Rectal smooth muscle tissue (tissue), 1 donor: ENCODE measurements around the gene SRRM5.

ENCODE experiments used
- H3K27ac ChIP-seq: one replicate; pipeline ENCODE4 v1.7.0; 2013; ENCODE audit warnings: low read depth, low read length, inconsistent platforms
- H3K27me3 ChIP-seq: one replicate; pipeline ENCODE4 v1.7.0; 2013; ENCODE audit warnings: low read length; ENCODE audit not compliant: control insufficient read depth, insufficient read depth
- H3K36me3 ChIP-seq: one replicate; pipeline ENCODE4 v1.7.0; 2013; ENCODE audit warnings: low read length; ENCODE audit not compliant: control insufficient read depth, insufficient read depth
- H3K4me1 ChIP-seq: one replicate; pipeline ENCODE4 v1.7.0; 2013; ENCODE audit warnings: low read length; ENCODE audit not compliant: control insufficient read depth, insufficient read depth
- H3K4me3 ChIP-seq: one replicate; pipeline ENCODE4 v1.7.0; 2013; ENCODE audit warnings: low read length
- H3K9ac ChIP-seq: one replicate; pipeline ENCODE4 v1.7.0; 2013; ENCODE audit warnings: low read length

SRRM5 gene

DNA sequence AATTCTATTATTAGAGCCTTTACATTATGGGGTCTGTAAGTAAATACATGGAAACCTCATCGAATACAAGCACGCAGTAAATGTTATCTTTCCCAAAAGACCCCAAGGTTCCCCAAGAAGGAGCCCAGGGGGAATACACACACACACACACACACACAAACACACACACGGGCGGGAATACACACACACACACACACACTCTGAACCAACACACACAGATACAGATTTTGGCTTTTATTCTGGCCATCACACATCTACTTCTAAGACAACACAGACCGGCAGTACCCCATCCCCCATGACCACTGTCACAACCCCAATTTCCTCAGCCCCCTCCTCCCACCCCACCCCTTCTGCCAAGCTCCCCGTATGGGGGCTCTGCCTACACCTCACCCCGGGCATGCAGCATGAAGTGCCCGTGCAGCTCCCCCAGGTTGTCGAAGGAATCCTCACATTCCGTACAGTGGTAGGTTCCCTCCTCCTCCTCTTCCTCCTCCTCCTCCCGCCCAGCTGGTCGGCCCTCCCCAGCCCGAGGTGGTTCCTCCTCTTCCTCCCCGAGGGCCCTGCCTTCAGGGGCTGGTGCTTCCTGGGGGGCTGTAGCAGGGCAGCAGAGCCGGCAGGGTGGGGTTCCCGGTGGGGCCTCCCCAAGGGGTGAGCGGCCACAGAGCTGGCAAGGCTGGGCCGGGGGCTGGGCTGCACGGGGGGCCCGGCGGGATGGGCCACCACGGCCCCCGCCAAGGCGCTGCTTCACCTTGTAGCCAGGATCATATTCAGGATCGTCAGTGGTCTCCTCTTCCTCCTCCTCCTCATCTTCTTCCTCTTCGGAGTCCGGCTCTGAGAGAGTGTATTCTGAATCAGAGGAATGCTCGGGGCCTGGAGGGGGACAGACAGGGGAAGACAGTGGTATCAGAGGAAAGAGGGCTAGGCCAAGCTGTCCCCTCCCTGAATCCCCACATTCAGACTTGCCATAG, 4.4 kb upstream of the SRRM5 start:
- Histone ChIP-seq H3K9ac (no peak overlapping the region), H3K4me1 (no peaks in the 10 kb centered on the region), H3K27me3 (no peaks in the 10 kb centered on the region), H3K27ac (no peak overlapping the region), H3K36me3 (peaks cover 8% of the 10 kb centered on the region), H3K4me3 (no peak overlapping the region)

DNA sequence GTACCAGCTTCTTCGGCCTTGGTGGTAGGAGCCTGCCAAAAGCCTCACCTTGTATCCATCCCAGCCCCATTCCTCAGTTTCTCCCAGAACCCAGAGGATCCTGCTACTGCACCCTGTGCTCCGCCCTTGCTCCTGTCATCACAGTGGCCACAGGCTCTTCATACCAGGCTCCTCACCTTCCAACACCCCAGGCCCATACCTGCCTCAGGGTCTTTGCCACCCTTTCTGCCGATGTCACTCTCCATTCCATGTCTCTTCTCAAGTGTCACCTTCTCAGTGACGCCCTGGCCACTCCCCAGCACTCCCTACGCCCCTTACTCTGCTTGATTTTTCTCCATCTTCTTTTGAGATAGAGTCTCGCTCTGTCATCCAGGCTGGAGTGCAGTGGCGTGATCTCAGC, 2.0 kb upstream of the SRRM5 start:
- no peaks in the 10 kb centered on the region for H3K27me3 ChIP-seq
- H3K27ac ChIP-seq = no peak overlapping the region
- no peak overlapping the region for H3K9ac ChIP-seq
- H3K4me1 ChIP-seq = no peaks in the 10 kb centered on the region
- no peak overlapping the region for H3K4me3 ChIP-seq
- H3K36me3 ChIP-seq = peaks cover 11% of the 10 kb centered on the region

DNA sequence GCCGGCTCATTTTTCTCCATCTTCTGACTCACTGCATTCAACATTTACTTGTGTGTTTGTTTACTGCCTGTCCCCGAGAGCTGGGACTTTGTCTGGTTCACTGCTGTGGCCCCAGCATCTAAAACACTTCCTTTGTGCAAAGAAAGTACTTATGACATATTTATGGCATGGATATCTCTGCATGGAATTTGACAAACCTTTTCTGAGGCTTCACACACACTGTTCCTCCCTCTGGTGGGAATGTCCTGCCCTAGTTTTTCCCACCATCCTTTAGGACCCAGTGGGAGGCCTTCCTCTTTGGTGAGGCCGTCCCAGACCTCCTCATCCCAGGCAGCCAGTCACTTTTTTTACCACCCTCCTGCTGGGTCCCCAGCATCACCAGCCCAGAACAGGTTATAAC, 1.4 kb upstream of the SRRM5 start:
- Histone ChIP-seq H3K27ac (no peak overlapping the region), H3K9ac (no peak overlapping the region), H3K36me3 (peaks cover 11% of the 10 kb centered on the region), H3K4me3 (no peak overlapping the region), H3K4me1 (no peaks in the 10 kb centered on the region), H3K27me3 (no peaks in the 10 kb centered on the region)

DNA sequence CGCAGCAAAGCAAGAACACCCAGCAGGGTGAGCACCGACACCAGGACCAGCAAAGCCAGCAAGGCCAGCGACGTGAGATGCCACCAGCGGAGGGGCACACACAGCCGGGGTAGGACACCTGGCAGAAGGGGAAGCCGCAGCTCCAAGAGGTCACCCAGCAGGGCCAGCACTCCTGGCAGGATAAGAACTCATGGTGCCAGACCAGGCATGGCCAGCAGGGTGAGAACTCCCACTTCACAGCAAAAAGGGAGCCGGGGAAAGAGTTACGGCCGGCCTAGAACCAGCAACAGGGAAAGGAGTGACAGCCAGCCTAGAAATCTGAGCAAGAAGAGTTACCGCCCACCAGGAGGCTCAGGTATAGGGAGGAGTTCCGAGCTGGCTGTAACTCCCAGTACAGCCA, 486 bp downstream of the SRRM5 start:
- no peaks in the 10 kb centered on the region for H3K4me1 ChIP-seq
- no peak overlapping the region for H3K27ac ChIP-seq
- no peak overlapping the region for H3K9ac ChIP-seq
- H3K4me3 ChIP-seq = no peak overlapping the region
- peaks cover 7% of the 10 kb centered on the region for H3K36me3 ChIP-seq
- H3K27me3 ChIP-seq = no peaks in the 10 kb centered on the region

DNA sequence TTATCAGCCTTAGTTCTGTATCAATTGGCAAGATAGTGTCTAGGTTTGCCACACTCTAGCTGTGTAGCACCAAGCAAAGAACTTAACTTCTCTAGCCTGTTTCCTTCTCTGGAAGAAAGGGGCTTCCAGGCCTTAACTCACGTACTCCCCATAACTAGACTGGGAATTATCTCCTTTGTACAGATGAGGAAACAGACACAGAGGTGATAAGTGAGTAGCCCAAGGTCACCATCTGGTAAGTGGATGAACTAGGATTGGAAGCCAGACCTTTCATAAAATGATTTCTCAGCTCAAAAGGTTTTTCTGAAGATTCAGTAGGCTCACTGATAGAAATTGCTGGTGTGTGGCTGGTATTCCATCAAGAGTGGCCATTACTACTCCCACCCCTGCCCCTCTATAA, 4.4 kb downstream of the SRRM5 start:
- Histone ChIP-seq H3K9ac (no peak overlapping the region), H3K27me3 (no peaks in the 10 kb centered on the region), H3K36me3 (peaks cover 7% of the 10 kb centered on the region), H3K4me1 (peaks cover 8% of the 10 kb centered on the region), H3K27ac (no peak overlapping the region), H3K4me3 (no peak overlapping the region)

DNA sequence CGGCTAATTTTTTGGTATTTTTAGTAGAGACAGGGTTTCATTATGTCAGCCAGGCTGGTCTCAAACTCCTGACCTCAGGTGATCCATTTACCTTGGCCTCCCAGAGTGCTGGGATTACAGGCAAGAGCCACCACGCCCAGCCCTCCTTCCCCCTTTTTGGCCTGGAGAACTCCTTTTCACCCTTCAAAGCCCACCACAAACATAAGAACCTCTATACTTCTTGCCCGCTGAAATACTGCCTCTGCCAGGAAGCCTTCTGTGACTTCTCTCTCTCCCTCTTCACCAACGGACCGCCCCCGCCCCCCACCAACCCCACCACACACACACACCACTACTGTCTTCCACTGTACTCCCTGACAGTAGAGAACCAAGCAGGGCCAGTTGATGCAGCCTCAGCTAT, 5.1 kb downstream of the SRRM5 start:
- no peak overlapping the region for H3K27ac ChIP-seq

DNA sequence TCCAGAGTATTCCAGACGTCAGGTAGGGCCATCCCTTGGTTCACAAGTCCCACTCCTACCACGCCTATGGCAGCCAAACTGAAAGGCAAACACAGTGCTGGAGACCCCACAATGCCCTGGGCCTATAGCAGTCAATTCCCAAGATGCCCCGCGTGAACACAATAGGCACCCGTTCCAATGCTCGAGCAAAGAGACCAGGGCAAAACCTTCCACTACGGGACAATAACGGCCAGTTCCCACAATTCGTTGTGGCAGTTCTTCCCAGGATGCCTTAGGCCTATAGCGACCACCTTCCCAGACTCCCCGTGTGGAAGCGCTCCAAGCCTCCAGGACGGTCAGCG, 7.0 kb downstream of the SRRM5 start:
- peak overlapping the region; percentile 98 for H3K27ac ChIP-seq
- peak overlapping the region; percentile 63 for H3K9ac ChIP-seq

More for the DNA sequence above, 5.1 kb downstream of the SRRM5 start:
- Histone ChIP-seq H3K4me3 (no peak overlapping the region), H3K36me3 (peaks cover 7% of the 10 kb centered on the region), H3K4me1 (peaks cover 8% of the 10 kb centered on the region), H3K9ac (no peak overlapping the region), H3K27me3 (no peaks in the 10 kb centered on the region)

DNA sequence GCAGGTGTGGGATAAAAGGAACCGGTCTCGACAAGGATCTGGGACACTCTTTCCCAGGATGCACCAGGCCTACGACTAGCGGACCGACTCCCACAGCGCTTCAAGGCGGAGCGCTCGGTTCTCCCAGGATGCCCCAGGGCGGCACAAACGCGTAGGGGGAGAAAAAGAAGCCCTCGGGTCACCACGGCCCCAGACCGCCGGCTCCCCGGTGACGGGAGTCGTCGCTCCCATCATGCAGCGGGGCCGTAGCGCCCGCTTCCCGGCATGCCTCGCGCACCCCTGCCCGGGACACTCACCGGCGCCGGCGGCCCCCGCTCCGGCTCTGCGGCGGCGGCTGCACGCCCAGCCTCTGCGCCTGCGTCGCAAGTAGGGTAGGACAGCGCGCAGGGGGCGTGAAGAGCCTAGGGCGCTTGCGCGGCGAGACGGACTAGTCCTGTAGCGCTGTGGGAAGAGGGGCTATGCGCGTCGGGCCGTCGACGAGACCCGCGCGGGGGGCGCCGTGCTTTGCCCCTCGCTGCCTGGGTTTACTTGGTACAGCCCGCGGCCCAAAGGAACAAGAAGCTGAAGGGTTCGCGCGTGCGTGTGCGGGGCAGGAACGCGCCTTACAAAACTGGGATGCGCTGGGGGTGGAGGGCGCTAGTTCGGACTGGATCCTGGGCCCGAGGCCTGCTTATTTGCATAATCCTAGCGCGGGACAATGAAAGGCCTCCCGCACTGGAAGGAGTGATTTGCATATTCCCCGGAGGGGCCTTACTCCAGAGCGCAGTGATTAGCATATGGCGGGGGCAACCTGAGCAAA, 7.6 kb downstream of the SRRM5 start, which contains the start of gene ZNF428:
Gene ZNF428 (minus strand): TSS at position 368 of the 799 bp plus-strand sequence. CDS start 5,325 bp downstream, outside the sequence.
- Histone ChIP-seq H3K27ac (peak within 1 kb of the TSS; percentile 98), H3K36me3 (no peaks in the 10 kb centered on the region), H3K4me3 (peak within 1 kb of the TSS; percentile 78), H3K27me3 (no peaks in the 10 kb centered on the region), H3K9ac (peak within 1 kb of the TSS; percentile 71), H3K4me1 (peaks cover 8% of the 10 kb centered on the region)

More for the DNA sequence above, 7.0 kb downstream of the SRRM5 start:
- Histone ChIP-seq H3K4me3 (peak overlapping the region; percentile 78), H3K4me1 (peaks cover 8% of the 10 kb centered on the region), H3K27me3 (no peaks in the 10 kb centered on the region), H3K36me3 (no peaks in the 10 kb centered on the region)

DNA sequence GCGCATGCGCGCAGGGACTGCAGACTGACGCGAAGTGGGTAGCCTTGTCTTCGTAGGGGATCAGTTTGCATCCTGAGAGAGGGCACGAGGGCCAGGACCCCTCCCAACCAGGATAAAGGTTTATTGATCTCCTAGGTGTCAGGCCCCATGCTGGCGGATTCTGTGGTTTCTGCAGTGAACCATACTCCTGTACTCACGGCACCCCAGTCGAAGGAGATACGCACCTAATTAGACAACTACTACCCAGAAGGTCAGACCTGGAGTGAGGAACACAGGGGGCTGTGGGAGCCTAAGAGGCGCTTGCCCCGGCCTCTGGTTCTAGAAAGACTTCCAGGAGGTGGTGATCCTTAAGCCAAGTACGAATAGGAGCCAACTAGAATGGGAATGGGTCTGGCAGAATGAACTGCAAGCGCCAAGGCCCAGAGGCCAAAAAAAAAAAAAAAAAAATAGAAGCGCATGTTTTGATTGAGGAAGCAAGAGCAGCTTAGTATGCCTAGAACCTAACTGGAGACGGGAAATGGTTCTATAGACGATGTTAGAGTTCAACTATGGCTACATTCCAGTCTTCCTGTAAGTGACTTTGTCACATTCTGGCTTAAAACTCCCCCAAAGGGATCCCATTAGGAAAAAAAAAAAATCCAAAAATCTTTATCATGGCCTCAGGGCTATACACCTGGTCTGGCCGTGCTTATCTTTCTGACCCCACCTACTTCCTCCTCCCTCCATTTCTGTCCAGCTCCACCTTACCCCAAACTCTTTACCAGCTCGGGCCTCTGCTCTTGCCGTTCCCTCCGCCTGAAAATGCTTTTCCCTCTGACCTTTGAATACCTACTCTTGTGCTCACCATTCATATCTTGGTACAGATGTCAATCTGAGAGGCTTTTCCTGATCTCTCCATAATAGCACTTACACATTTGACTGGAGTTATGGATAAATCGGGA, 8.4 kb downstream of the SRRM5 start:
- Histone ChIP-seq H3K27me3 (no peaks in the 10 kb centered on the region), H3K4me1 (peaks cover 8% of the 10 kb centered on the region), H3K9ac (peak overlapping the region; percentile 71), H3K36me3 (no peaks in the 10 kb centered on the region), H3K4me3 (peak overlapping the region; percentile 78), H3K27ac (peak overlapping the region; percentile 98)

DNA sequence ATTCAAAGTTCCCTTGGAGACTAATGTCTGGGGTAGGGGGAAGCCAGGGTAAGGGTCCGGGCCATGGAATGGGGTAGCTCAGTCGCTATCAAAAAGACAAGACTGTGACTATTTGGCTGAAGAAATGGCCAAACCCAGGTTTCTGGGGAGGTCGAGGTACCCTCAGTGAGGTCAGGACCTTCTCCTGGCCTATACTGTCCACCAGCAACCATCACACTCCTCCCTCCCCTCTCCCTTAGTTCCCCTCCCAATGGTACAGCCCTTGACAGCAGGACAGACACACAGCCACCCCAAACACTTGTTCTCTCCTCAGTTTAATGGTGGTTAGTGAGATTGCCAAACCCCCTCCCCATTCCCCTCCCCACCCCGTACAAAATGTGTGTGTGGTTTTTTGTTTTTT, 10.2 kb downstream of the SRRM5 start:
- H3K27ac ChIP-seq = no peak overlapping the region
- H3K36me3 ChIP-seq = no peaks in the 10 kb centered on the region
- no peak overlapping the region for H3K9ac ChIP-seq
- H3K4me1 ChIP-seq = peaks cover 8% of the 10 kb centered on the region
- no peaks in the 10 kb centered on the region for H3K27me3 ChIP-seq
- H3K4me3 ChIP-seq = no peak overlapping the region

DNA sequence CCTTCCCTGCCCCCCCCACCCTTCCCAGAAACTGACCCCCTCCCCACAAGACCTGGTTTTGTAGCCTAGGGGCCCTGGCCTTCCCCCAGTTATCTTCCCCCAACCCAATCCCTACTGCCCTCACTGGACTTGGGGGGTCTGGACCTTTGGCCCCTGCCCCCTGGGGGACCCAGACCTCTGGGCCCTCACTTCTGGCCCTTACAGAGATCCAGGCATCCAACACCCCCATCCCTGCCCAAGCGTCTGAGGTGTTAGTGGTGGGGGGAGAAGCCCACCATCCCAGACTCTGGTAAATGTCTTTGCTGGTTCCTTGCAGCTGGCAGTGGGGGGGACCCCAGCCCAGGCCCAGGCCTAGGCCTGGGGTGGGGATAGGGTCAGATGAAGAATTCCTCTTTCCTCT, 11.1 kb downstream of the SRRM5 start:
- no peak overlapping the region for H3K9ac ChIP-seq
- H3K27ac ChIP-seq = no peak overlapping the region
- H3K4me3 ChIP-seq = no peak overlapping the region
- no peaks in the 10 kb centered on the region for H3K27me3 ChIP-seq
- no peaks in the 10 kb centered on the region for H3K36me3 ChIP-seq
- peaks cover 8% of the 10 kb centered on the region for H3K4me1 ChIP-seq
